Right renal cortex interstitium (tissue), 3 donors: ENCODE results near the gene MAN2A2. TPM values are rescaled to one million over a fixed set of nuclear protein-coding genes. Genes with fewer than 3 reads are reported as not detected.
"Not testable (repeated sequence)": the region's sequence is repeated elsewhere in the genome, so short reads cannot be mapped to it uniquely, and the experiment has no call there.

ENCODE experiments used
- DNase-seq, 3 donors: peaks; one replicate each; pipeline ENCODE4 v3.0.0-alpha.2; 2013; ENCODE audit warnings: low read depth in 3 of 3, low spot score in 2 of 3
- polyA plus RNA-seq, 3 donors: library from polyadenylated mRNA; unstranded; fragments of 120-200 nt; gene quantifications; one replicate each; pipeline ENCODE4 v1.2.1, GENCODE V29; 2013; ENCODE audit not compliant: insufficient read length in 3 of 3

The MAN2A2 gene
- polyA plus RNA-seq, 3 donors: 36.0 to 40.8 (median 37.8) TPM

- no peak for DNase-seq
Observed at GRCh38 chr15:90871139-90871715, 31.9 kb upstream of the MAN2A2 start.

- DNase-seq: no peak
Observed at GRCh38 chr15:90871716-90872485, 31.2 kb upstream of the MAN2A2 start.

DNA sequence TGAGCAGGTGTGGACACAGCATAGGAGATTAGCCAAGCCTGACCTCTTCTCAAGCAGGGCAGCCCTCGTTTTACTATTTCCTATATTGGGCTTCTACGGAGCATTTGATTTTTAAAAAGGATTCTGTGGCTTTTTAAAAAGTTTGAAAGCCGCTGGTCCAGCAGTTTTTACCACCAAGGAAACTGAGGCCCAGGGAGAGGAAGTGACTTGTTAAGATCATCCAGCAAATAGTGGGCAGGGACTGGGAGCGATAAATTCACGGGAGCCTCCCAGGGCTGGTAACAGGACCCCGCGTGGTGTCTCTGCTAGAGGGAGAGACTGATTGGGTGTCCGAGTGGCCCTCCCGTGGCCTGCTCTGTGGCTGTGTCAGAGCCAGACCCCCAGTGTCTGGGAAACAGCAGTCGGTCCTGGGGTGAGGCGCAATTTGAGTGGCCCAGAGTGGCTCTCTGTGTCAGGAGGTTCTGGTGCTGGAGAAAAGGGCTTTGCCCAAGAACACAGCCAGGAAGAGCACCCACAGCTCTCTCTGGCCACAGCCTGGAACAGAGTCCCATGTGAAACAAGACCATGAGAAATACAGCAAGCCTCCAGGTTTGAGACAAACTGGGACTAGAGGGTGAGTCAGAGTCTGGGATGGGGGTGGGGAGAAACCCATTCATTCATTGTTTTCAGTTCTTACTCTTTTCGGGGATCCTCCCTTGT lies 30.5 kb upstream of the MAN2A2 start:
- no peak for DNase-seq

GRCh38 chr15:90873488-90873997 lies 29.6 kb upstream of the MAN2A2 start:
- DNase-seq: no peak

DNA sequence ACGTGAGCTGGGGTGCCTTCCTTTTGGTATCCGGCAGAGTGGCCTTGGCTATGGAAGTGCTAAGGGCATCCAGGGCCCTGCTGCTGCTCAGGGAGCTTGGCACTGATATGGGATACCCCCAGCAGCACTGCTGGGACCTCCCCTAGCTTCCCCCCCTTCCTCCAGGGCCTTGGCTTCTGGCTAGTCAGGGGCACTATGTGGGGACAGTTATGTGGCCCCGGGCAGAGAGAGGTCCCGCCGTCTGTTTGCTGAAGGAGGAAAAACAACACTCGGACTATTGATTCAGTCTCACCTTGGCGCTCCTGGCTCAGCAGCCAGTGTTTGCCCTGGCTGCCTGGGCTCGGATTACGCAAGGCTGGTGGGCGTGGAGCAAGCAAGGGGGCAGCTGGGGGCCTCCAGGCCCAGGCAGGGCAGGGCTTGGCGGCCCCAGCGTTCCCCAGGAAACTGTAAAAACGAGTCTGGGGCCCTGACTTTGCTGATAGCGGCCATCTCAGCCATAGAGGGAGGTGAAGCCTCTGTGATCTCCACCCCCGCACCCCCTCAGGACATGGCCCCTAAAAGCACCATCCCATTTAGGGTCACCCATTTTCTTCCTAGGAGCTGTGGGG lies 29.0 kb upstream of the MAN2A2 start:
- no peak for DNase-seq

GRCh38 chr15:90874986-90875385 lies 28.1 kb upstream of the MAN2A2 start:
- not testable (repeated sequence) for DNase-seq

DNA sequence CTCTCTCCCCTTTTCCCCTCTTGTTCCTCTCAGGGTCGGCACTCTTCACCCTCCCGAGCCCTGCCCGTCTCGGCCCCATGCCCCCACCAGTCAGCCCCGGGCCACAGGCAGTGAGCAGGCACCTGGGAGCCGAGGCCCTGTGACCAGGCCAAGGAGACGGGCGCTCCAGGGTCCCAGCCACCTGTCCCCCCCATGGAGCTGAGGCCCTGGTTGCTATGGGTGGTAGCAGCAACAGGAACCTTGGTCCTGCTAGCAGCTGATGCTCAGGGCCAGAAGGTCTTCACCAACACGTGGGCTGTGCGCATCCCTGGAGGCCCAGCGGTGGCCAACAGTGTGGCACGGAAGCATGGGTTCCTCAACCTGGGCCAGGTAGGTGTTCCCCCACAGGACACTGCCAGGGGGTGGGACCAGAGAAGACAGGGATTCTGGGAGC lies 27.5 kb upstream of the MAN2A2 start:
- DNase-seq: no peak

- no peak for DNase-seq
Observed at GRCh38 chr15:90876046-90876445, 27.1 kb upstream of the MAN2A2 start.

DNA sequence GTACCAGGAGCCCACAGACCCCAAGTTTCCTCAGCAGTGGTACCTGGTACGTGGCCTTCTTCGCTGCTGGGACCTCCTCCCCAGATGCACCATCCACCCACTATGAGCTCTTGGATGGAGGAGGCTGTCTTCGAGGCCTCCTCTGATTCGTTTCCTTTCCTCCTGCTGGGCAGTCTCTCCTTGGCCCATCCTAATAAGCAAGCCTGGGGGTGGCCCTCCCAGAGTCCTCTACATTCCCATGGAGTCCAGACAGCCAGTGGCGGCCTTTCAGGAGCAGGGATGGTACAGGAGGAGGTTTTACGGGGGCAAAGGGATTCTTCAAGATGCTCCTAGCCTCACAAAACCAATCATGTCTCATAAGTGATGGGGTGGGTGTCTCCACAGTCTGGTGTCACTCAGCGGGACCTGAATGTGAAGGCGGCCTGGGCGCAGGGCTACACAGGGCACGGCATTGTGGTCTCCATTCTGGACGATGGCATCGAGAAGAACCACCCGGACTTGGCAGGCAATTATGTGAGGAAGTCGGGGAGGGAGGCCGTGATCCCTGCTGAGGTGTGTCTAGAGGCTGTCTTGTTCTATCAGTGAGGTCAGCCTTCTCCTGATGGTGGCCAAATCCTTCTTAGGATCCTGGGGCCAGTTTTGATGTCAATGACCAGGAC lies 26.5 kb upstream of the MAN2A2 start:
- DNase-seq: no peak

GRCh38 chr15:90877315-90877714 lies 25.8 kb upstream of the MAN2A2 start:
- no peak for DNase-seq

- no peak for DNase-seq
Observed at GRCh38 chr15:90877996-90878395, 25.1 kb upstream of the MAN2A2 start.

- DNase-seq: no peak
Observed at GRCh38 chr15:90878660-90879059, 24.4 kb upstream of the MAN2A2 start.

DNA sequence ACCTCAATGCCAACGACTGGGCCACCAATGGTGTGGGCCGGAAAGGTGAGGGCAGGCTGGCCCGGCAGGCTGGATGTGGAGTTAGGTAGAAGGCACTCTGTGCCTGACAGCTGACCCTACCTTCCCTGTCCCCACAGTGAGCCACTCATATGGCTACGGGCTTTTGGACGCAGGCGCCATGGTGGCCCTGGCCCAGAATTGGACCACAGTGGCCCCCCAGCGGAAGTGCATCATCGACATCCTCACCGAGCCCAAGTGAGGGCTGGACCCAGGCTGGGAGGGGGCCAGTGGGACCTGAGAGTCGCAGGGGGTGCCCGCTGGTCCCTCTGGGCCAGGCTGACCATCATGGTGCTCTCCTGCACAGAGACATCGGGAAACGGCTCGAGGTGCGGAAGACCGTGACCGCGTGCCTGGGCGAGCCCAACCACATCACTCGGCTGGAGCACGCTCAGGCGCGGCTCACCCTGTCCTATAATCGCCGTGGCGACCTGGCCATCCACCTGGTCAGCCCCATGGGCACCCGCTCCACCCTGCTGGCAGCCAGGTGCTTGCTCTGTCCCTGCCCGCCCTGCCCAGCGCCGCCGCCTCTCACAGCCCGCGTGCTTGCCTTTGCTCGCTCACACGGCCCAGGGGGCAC lies 23.3 kb upstream of the MAN2A2 start:
- DNase-seq: no peak

GRCh38 chr15:90880381-90881145 lies 22.5 kb upstream of the MAN2A2 start:
- DNase-seq: no peak

DNA sequence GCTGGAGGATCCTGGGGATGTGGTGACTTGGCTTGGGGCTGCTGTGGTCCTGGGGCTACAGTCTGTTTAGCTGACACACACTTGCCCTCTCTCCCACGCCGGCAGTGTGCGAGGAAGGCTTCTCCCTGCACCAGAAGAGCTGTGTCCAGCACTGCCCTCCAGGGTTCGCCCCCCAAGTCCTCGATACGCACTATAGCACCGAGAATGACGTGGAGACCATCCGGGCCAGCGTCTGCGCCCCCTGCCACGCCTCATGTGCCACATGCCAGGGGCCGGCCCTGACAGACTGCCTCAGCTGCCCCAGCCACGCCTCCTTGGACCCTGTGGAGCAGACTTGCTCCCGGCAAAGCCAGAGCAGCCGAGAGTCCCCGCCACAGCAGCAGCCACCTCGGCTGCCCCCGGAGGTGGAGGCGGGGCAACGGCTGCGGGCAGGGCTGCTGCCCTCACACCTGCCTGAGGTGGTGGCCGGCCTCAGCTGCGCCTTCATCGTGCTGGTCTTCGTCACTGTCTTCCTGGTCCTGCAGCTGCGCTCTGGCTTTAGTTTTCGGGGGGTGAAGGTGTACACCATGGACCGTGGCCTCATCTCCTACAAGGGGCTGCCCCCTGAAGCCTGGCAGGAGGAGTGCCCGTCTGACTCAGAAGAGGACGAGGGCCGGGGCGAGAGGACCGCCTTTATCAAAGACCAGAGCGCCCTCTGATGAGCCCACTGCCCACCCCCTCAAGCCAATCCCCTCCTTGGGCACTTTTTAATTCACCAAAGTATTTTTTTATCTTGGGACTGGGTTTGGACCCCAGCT lies 21.7 kb upstream of the MAN2A2 start:
- DNase-seq: no peak

- no peak for DNase-seq
Observed at GRCh38 chr15:90881978-90882721, 21.0 kb upstream of the MAN2A2 start.

- no peak for DNase-seq
Observed at GRCh38 chr15:90882781-90883525, 20.1 kb upstream of the MAN2A2 start.
